Epidermal melanocyte (primary cell): ENCODE results near the gene SEC14L1.

ENCODE experiments used
- DNase-seq: peaks from one replicate; pipeline ENCODE4 v3.0.0; 2011; ENCODE audit warnings: low spot score; ENCODE audit not compliant: insufficient read length

SEC14L1 gene

DNA sequence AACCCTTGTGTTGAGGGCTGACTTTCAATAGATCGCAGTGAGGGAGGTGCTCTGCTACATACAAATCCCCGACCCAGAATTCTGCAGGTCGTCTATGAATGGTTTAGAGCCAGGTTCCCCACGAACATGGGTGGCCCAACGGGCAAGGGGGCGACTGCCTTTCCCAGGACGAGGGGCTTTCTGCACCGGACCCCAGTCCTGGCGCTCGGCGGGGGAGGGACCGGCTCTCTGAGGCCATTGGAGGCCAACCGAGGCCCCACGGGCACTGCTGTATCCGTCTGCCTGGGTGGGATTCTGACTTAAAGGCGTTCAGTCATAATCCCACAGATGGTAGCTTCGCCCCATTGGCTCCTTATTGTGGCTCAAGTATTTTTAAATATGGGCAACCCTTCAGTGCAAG is 21.2 kb downstream of the SEC14L1 start:
- DNase-seq: no peak

DNA sequence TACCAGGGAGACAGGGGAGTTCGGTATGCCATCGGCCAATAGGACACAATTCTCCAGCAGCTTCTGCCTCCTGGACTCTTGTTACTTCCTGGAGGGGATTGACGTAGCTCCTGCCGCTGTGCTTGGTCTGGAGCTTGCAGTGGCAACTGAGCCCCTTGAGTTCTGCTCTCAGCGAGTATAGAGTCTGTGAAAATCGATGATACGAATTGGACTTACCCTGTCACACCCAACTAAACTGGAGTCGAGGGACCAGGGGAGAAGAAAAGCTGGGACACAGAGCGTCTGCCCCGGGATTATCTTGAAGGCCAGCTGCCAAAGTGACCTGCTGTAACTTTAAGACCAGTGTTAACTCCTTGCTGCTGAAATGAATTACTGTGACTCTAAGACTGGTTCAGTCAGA is 22.2 kb downstream of the SEC14L1 start:
- no peak for DNase-seq

DNA sequence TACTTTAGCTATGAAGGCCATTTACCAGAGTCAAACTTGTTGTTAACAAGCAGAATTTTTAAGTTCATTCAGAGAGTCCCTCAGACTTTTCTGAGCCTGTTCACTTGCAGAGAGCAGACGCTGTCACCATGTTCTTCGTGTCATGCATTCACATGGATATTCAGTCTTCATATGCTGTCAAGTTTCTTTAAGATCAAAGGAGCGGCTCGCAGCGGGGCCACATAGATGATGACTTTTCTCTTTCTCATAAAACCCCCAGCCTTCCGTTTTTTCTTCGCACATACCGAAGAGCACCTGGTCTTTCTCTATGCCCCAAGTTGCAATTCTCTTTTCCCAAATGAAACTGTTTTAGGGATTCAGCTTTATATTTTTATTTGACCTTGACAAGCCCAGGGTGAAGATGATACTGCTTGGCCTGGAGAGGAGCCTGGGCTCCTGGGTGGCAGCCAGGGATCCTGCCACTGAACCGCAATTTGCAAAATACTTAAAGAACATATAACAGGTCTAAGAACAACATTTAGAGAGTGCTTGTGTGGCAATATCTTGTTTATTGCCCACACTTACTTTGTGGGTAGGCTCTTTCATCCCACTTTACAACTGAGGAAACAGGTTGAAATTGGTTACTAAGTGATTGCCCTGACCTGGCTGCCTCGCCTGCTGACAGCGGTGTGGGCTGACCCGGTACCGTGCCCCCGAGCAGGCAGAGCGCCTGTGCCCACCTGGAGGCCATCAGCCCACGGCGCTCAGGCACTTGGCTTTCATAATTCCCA is 22.9 kb downstream of the SEC14L1 start:
- no peak for DNase-seq

DNA sequence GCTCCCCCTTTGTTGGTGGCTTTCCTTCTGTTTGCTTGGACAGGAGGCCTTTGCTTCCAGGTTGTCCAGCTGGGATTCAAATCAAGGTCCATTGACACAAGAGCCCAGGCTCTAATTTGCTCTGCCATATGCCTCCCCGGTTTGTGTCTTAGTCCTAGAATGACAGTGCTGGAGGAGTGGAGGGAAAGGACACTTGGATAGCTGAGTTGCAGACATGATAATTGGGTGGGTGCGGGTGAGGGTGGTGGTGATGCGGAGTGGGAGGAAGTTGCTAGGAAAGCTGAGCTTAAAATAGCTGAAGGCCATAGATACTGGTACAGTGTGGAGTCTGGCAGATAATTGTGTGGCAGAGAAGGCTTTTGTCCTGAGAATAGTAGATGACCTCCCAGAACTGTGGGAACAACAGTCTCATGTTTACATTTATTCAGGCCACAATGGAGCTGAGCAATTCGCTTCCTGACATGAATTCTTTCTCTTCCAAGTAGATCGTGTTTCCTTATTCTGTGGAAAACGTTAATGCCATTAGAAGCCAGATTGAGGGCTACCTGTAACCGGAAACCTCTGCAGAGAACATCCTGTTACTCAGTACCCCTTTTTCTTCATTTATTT is 23.8 kb downstream of the SEC14L1 start:
- DNase-seq: no peak

DNA sequence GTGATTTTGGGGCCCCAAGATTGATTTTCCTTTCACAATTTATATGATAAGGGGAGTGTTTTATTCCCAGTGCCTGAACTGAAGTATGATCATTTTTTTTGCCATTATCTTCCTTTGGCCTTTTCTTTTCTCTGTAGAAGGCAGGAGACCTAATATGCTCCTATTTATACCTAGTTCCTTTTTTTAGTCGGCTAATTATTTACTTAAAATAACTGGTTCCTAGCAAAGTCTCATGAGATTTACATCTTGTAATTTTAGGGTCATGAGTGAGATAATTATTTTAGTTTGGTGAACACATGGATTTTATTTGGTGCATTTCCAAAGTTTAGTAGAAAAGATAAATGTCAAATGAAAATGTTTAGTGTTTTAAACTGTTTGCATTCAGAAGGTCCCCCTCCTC is 24.8 kb downstream of the SEC14L1 start:
- no peak for DNase-seq

DNA sequence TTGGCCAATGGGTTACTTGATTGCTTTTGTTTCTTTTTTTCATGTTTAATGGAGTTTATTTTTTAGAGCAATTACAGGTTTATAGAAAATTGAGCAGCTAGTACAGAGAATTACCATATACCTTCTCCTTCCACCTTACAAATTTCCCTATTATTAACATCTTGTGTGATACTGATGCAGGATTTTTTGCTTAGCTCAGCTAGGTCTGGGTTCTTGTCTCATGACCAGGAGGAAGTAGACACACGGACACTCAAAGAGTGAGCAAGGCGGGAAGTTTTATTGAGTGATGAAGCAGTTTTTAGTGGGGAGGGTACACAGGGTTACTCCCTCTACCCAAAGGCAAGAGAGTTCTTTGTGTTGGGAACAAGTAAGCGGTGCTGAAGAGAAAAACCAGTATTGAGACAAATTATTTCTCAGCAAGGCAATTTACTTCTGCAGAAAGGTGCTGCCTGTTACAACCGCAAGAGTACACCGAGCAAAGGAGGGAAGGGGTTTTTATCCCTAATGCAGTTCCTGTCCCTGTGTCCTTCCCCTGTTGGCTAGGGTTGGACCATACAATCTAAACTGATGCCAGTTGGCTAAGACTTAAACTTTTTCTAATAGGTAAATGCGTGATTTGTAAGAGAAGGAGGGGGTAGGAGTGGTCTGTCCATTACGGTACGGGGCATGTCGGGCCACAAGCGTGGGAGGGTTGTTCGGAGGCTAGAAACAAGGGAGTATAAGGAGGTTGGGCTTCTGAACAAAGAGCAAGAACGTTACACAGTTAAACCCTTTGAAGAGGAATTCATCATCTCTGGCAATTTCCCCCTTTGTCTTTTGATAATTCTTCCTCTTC is 26.9 kb downstream of the SEC14L1 start:
- DNase-seq: no peak

DNA sequence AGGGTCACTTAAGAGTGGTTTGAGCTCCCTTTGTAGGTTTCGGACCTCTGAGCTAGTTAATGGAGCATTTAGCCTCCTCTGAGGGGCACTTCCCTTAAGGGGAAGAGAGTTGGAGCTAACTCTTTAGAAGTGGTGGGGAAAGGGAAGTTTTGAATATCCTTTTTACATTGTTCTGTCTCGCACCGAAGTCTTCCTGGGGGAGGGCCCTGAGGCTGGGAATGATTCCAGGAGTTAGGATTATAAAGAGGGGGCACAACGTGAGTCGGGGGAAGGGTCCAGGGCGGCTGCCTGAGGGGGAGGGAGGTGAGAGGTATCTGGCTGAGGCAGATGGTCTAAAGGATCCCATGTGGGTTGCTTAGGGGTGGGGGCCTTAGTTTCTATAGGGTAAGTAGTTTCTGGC is 32.3 kb downstream of the SEC14L1 start:
- DNase-seq: no peak

DNA sequence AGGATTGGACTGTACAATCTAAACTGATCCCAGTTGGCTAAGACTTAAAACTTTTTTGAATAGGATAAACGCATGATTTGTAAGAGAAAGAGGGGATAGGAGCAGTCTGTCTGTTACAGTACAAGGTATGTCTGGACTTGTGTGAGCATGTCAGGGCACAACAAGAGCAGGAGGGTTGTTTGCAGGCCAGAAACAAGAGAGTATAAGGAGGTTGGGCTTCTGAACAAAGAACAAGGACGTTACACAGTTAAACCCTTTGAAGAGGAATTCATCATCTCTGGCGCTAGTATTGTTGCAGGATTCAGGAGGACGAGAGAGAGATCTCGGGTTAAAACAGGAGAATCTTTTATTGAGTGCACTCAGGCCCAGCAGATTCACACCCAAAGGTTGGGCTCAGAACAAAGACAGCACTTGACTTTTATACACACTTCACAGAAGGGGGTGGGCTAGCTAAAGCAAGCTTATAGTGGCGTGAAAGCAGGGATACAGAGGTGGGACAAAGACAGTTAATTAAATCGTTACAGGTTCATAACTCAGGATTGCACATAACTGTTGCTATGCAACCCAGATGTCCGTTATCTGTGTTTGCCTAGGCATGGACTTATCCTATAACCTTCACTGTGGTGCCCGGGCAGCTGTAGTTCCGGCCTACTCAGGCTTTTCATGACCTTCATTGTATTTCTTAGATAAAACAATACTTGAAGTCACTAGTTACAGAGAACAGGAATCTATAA is 34.3 kb downstream of the SEC14L1 start:
- no peak for DNase-seq

DNA sequence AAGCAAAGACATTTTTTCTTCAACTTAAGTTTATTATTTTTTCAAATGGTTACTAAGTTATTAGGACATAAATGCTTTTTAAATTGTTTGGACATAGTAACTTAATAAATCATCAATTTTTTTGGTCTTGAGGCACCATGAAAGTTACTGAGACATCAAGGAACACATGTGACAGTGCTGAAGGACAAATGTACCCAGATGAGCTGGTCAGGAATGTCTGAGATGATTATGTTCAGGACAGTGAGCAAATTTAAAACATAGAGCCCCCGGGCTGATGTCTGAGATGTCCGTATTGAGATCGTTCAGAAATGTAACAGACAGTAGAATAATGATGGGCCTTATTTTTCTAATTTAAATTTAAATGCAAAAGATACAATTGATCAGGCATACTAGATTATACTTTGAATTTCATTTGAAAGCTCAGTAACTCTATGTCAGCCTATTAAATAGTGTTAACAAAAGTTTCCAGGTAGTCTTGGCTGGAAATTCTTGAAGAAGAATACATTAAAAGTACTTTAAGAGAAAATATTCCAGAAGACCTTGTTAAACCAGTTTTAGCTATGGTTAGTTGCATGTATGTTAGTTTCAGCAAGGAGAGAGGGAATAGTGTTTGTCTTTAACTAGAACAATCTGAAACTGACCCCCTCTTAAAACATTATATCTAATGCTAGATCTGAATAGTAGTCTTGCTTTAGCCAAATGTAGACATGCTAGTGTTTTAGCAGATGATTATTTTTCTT is 36.4 kb downstream of the SEC14L1 start:
- DNase-seq: no peak

DNA sequence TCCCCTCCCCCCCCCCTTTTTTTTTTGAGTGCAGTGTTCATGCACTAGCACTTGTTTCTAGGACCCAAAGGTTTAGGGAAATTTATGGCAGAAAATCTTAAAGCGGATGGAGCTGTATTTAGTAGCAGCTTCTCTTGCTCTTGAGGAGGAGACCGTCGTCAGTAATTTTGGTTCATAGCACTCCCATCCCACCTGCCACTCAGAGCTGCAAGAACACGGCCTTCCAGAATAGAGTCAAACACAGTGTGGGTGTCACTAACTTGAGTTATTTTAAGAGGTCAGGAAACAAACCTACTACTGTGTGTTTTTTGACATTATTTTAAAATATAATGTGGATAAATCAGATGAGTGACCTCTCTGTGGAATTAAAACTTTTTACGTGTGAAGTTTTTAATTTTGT is 37.3 kb downstream of the SEC14L1 start:
- no peak for DNase-seq

DNA sequence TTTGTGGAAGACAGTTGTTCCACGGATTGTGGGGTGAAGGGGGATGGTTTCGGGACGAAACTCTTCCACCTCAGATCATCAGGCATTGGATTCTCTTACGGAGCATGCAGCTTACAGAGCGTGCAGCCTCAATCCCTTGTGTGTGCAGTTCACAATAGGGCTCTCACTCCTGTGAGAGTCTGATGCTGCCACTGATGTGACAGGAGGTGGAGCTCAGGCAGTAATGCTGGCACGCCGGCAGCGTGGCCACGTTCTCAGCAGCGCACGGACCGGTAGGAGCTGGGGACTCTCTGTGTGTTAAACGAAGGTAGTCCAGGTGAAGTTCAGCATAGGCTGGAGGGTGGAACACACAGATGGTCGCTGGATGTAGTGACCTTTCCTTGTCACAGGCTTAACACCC is 37.8 kb downstream of the SEC14L1 start:
- no peak for DNase-seq

DNA sequence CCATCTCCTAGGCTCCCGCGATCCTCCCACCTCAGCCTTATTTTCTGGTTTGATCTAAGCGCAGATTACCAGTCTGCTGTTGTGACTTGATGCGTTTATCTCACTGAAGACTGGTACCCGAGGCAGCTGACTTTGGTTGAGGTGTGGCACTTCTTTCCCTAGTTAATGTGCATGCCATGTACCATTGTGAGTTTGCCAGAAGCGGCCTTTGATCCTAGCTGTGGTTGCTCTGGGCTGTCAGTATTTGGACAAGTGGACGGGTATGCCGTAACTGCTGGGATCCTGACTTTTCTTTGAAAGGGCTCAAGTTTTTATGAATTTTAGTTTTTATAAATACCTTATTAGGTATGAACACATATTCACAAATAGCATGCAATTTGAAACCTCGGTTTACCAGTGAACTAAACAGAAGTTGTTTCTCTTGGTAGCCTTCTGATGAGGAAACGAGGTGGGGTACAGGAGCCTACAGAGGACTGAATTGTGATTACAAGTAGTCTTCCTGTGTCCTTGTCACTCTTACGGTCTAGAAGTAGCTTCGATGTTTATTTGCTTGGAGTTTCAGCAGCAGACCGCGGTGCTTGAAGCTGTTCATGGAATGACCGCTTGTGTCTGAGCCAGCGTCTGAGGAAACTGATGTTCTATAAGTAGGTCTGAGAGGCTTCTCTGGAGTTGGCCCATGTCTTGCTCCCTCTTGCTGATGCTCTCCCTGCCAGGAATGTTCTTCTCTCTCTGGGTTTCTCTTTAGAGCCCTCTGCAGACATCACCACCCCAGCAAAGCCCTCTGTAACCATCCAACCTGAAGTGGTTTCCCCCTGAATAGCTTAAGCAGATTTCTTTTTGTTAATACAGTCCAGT is 40.0 kb downstream of the SEC14L1 start:
- DNase-seq: no peak

DNA sequence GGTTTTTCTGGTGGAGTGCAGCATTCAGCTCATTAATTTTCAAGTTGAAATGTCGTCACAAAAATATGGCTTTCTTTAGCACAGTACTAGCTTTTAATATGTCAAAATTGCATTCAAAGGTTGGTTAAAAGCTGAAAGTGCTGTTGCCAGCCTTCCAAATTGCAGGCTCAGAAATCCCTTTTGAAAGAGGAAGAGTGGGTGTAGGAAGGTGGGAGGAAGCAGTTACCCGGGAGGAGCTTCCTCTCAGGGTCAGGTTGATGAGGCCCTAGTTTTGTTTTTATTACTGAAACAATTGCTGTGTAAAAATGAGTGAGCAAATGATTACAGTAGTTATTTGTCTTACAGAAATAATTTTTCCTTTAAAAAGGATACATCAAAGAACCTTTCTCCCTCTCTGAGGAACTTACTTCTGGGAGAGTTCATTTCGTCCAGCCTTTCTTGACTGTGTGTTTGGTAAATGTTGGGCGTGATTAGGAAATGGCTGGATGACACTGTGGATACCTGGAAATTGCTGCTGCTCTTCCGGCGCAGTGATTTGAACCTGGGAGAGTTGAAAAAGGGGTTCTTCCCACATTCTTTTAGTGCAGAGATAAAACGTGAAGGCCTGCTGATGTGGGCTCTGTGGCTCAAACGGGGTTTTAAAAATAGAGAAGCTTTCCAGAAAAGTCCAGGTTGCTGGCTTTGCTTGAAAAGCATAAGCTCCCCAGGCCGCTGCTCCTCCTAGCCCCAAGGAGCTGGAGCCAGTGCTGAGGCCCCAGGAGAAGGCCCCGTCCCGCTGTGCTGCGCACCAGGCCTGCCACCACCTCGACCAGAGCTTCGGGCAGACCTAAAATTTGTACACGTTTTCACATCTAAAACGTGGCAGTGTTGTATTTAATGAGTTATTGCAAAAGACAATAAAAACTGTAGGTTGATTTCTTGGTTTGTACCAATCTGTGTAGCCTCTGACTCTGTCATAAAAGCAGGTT is 41.7 kb downstream of the SEC14L1 start:
- DNase-seq: no peak

DNA sequence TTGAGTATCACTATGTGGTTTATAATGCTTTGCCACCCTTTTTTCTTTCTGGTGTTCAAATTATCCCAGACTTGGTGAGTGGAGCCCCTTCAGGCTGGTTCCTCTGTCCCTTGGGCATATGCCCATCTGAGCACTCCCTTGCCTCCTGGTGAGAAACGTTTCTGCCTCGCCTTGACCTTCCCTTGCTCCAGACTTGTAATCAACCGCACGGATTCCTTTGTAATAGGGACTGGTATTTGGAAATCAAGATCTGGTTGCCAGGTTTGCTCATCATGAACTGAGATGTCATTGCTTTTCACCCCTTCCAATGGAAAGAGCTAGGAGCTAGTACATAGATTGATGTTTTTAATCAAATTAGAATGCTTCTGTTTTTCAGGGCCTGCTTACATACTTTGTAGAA is 43.7 kb downstream of the SEC14L1 start:
- no peak for DNase-seq

DNA sequence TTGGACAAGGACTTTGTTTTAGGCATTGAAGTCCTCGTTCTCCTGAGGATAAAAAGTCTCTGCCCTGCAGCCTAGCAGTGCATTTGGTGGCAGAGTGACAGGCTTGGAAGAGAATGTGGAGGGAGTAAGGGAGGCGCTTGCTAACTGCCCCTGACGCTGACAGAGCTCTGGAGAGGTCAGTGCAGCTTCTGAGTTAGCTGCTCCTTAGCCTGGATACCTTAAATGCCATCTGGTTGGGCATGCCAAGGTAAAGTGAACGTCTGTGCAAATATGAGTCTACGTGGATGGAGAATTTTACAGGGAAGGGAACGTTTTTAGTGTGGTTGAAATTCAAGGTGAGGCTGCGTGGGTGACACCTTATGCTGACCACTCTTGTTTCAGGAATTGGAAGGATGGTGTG is 44.4 kb downstream of the SEC14L1 start:
- DNase-seq: no peak

DNA sequence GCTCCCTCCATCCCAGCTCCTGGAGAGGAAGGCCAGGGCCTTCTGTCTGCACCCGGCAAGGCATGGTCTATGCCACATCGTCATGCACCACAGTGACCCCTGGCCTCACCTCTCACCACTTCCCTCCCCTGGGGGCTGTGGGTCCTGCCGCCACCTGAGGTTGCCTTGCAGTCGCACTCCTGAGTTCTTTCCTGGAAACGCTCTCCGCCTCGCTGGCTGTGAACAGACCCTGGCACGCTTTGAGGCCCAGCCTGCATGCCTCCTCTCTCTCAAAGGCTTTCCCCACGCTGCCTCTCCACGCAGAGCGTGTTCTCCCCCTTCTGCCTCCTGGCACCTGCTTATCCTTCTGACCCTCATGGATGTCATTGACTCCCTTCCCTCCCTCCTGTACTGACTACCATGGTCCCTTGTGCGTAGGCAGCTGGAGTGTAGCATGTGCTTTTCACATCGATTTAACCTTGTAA is 45.4 kb downstream of the SEC14L1 start:
- DNase-seq: no peak

DNA sequence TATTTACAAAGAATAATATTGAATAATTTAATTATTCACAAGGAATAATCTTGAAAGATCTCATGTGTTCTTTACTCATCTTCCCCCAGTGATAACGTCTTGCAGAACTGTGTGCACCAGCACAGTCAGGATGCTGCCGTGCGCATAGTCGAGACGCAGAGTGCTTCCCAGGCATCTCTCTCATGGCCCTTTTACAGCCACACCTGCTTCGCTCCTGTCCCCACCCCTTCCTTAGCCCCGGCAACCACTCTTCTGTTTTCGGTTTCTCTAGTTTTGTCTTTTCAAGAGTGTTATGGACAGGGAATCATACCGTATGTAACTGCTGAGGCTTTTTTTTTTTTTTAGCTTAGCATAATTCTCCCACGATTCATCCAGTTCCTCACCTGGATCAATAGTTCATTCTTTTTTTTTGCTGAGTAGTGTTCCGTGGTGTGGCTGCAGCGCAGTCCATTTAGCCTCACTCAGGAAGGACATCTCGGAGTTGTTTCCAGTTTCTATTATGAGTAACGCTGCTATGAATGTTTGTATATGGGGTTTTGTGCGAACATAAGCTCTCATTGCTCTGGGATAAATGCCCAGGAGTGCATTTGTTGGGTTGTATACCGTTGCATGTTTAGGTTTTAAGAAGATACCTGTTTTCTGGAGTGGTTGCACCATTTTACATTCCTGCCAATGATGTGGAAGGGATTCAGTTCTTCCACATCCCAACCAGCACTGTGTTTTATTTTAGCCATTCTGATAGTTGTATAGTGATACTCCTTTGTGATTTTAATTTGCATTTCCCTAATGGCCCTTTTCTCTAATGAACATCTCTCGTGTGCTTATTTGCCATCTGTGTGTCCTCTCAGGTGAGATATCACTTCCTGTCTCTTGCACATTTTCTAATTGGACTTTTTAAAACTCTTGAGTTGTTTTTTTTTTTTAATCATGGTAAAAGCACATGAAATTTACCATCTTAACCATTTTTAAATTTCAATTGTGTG is 47.6 kb downstream of the SEC14L1 start:
- DNase-seq: no peak

DNA sequence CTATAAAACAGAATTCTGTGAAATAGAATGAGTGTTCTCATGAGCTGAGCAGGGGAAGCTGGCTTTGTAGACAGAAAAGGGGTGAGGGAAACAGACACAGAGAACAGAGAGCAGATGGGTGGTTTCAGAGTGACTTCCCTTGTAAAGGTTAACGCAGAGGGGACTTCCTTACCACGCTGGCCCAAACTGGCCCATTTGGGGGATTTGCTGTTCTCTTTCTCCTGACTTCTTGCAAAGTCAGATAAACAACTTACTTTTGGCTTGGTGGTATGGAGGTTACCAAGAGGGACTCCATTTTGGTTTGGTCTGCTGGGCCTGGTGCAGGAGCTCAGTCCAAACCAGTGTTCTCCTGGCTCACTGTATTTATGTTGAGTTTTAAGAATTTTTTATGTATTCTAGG is 48.4 kb downstream of the SEC14L1 start:
- DNase-seq: no peak
